HG03457 (cell line): ENCODE results near the gene DHCR7.

Experiments used
- ATAC-seq: cut with Tn5 transposase; IDR thresholded peaks from one replicate; pipeline ENCODE4 v1.9.1; 2021; ENCODE audit warnings: moderate number of reproducible peaks; ENCODE audit not compliant: unreplicated experiment

Gene DHCR7

GRCh38 chr11:71420455-71421241 is 27.5 kb downstream of the DHCR7 start:
- ATAC-seq: no peak

DNA sequence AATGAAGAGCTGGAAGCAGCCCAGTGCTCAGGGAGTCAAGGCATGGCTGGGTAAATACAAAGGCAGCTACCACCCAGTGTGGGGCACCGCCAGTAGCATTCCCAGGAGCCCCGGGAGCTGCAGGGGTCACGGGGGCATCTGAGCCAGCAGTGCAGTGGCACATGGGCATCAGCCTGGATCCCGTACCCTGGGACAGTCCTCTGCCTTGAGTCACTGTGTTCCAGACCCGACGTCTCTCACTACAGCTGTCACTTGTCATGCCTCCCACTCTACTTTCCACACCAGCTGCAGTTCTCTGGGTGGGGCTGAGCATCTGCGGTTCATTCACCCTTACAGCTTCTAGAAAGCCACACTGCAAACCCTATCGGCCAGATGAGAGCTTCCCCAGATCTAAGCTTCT is 29.6 kb downstream of the DHCR7 start:
- ATAC-seq: no peak

DNA sequence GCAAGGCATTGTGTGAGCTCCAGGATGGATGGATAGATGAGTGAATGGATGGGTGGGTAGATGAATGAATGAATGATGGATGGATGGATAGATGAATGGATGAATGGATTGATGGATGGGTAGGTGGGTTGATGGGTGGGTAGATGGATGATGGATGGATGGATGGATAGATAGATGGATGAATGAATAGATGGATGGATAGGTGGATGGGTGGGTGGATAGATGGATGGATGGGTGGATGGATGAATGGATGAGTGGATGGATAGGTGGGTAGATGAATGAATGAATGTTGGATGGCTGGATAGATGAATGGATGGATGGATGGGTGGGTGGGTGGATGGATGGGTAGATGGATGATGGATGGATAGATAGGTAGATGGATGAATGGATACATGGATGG is 33.5 kb downstream of the DHCR7 start:
- ATAC-seq: no peak

GRCh38 chr11:71410363-71410966 is 37.7 kb downstream of the DHCR7 start:
- ATAC-seq: no peak

- ATAC-seq: no peak
Observed at GRCh38 chr11:71408826-71409225, 39.4 kb downstream of the DHCR7 start.

DNA sequence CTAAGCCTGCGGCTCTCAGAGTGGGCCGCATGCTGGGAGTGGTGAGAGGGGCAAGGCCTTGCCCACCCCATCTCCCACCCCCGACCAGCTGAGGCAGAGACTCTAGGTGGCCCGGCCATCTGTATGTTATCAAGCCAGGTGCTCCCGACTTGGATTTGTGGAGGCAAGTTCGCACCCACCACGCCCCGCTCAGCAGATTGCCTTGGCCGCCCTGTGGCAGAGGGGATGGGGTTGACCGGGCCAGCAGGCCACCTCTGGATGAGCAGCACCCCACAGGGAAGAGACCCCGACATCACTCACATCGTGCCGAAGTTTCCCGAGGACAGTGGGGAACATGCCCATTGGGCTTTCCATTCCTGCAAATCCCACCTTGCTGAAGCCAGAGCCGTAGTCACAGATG is 40.8 kb downstream of the DHCR7 start:
- no peak for ATAC-seq

DNA sequence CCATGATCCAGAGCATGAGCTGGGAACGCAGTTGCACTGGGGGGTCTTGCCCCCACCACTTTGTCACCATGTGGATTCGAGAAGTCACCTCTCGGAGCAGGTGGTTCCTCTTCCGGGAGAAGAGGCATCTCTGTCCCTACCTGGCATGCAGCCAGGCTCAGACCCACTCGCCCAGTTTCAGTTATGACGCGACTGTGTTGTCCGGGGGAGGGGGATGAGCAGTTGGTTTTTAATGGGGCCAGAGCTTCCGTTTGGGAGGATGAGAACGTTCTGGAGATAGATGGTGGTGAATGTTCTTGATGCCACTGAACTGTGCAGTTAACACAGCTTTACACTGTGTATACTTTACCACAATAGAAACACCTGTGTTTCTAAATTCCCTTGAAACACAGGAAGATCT is 41.5 kb downstream of the DHCR7 start:
- no peak for ATAC-seq

- ATAC-seq: no peak
Observed at GRCh38 chr11:71404209-71404608, 44.0 kb downstream of the DHCR7 start.

- ATAC-seq: no peak
Observed at GRCh38 chr11:71402878-71403277, 45.3 kb downstream of the DHCR7 start.

GRCh38 chr11:71400216-71400615 is 48.0 kb downstream of the DHCR7 start:
- no peak for ATAC-seq

- ATAC-seq: no peak
Observed at GRCh38 chr11:71399341-71399740, 48.9 kb downstream of the DHCR7 start.

DNA sequence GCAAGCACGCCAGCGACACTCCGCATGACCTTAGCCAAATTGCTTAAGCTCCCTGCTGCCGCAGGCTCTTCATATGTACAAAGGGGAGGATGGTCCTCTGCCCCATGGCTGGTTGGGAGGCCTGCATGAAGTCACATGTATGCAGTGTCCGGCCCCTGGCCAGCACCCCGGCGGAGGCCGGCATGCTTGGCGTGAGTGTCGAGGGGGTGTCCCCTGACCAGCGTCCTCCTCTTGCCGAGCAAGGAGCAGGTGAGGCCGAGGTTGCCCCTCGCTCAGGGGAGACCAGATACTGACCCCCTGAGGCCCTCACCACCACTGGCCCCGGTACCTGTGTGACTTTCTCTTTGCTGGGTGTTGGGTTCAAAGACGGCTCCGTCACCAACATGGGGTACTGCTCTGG is 50.2 kb downstream of the DHCR7 start:
- no peak for ATAC-seq

DNA sequence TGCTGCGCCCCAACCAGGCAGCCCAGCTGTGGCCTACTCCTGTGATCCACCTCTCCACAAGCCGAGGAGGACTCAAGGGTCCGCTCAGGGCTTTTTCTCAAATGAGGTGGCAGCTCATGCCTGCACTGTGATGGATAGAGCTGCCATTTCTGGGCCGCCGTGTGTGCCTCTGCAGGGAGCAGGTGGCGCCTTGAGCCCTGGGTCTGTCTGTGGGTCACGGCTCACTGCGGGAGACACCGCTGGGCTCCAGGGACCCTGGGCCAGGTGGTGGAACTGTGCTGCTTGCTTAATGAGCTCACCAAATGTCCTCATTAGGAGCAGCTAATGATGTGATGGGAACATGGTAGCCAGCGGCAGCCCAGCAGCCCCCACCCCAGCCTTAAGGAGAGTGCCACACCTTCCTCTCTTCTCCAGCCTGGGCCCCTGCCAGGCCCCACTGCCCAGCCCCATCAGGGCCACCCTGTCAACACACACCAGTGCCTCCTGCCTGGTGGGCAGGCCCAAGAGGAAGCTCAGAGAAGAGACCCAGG is 50.8 kb downstream of the DHCR7 start:
- no peak for ATAC-seq

DNA sequence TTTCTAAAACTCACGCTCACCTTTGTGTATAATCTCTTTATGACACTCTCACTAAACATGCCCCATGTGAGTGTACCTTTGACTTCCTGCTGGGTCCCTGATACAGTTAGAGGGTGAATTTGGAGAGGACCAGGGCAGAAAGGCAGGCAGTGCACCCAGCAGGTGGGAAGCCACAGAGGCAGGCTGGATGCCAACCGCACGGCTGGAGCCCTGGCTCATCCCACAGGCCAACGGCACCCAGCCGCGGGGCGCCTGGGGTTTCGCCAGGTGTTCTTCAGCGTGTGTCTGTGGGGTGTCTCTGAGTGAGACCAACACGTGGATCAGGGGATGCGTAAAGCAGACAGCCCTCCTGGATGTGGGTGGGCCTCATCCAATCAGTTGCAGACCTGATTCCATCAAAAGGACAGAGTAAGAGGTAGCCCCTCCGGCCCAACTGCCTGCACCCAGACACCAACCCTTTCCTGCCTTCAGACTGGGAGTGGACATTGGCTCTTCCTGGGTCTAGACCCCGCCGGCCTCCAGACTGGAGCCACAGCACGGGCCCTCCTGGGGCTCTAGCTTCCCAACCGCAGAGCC is 51.6 kb downstream of the DHCR7 start:
- no peak for ATAC-seq

DNA sequence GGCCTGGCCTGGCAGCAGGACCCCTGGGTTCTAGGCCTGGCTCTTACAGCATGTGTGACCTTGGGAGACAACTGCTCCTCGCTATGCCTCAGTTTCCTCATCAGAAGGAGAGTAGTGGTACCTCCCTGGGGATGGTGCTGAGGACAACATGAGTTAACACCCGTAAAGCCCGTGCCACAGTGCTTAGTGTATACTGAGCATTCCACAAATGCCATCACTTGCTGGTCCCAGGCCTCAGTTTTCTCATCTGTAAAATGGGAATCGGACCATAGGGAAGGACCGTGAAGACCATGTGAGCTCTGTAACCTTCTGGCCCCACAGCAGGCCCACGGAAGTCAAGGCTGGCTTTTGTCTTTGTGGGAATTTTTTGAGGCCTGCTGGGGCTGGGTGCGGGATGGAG is 52.4 kb downstream of the DHCR7 start:
- no peak for ATAC-seq

DNA sequence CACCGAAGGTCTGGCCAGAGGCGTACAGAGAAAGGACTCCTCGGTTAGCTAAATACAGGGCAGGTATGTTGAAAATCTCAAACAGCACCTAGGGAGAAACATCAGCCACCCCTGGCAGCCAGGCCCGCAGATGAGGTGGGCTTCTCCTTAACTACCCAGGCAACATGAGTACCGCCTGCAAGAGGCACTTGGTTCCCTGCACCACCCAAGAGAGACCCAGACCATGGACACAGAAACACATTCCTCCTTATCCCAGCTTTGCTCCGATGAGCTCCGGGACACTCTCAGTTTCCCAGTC is 53.0 kb downstream of the DHCR7 start:
- no peak for ATAC-seq

- no peak for ATAC-seq
Observed at GRCh38 chr11:71393283-71393682, 54.9 kb downstream of the DHCR7 start.

GRCh38 chr11:71391796-71392195 is 56.4 kb downstream of the DHCR7 start:
- ATAC-seq: no peak

DNA sequence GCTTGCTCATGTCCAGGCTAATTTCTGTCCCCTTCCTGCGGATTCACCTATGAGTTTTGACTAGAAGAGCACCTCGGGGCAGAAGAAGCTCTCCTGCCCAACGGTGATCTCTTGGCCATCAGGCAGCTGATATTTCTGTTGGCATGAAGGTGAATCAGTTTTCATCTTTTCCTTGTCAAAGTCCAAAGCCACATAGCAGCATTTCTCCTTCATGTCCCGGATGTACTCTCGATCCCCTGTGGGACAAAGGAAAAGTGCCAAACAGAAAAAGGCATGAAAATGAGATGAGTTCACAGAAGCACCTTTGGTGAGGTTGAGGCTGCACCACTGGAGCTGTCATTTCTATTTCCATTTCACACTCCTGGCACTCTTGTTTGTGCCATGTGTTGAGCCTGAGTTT is 56.8 kb downstream of the DHCR7 start:
- no peak for ATAC-seq

DNA sequence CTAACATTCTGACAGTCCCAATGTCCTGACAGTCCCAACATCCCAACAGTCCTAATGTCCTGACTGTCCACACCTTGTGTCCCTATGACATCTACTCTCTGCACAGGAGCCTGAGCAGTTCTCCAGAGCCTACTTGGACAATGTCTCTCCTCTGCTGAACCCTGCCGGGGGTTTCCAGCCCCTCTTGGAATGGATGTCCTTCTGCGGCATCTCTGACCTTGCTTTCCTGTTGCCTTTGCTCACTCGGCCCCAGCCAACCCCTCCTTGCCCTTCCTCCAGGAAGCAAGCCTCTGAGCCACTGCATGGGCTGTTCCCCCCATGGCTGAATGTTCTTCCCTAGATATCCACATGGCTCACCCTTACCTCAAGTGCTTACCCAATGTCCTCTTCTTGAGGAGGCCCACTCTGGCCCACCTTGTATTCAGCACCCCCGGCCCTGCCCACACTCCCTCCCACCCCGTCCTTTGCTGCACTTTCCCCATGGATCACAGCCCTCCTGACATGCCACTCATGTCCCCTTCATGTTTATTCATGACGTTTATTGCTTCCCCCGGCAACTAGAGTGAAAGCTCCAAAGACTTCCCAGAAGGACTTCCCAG is 59.5 kb downstream of the DHCR7 start:
- ATAC-seq: no peak

DNA sequence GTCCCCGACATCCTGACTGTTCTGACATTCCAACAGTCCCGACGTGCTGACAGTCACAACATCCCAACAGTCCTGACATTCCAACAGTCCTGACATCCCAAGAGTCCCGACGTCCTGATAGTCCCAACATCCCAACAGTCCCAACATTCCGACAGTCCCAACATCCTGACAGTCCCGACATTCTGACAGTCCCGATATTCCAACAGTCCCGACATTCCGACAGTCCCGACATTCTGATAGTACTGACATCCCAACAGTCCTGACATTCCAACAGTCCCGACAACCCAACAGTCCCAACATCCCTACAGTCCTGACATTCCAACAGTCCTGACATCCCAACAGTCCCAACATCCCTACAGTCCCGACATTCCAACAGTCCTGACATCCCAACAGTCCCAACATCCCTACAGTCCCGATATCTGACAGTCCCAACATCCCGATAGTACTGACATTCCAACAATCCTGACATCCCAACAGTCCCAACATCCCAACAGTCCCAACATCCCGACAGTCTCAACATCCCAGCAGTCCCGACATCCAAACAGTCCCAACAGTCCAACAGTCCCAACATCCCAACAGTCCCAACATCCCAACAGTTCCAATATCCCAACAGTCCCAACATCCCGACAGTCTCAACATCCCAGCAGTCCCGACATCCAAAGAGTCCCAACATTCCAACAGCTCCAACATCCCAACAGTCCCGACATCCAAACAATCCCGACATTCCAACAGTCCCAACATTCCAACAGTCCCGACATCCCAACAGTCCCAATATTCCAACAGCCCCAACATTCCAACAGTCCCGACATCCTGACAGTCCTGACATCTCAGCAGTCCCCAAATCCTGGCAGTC is 60.2 kb downstream of the DHCR7 start:
- ATAC-seq: no peak
